ENCODE data around the gene TLE4.

DNA sequence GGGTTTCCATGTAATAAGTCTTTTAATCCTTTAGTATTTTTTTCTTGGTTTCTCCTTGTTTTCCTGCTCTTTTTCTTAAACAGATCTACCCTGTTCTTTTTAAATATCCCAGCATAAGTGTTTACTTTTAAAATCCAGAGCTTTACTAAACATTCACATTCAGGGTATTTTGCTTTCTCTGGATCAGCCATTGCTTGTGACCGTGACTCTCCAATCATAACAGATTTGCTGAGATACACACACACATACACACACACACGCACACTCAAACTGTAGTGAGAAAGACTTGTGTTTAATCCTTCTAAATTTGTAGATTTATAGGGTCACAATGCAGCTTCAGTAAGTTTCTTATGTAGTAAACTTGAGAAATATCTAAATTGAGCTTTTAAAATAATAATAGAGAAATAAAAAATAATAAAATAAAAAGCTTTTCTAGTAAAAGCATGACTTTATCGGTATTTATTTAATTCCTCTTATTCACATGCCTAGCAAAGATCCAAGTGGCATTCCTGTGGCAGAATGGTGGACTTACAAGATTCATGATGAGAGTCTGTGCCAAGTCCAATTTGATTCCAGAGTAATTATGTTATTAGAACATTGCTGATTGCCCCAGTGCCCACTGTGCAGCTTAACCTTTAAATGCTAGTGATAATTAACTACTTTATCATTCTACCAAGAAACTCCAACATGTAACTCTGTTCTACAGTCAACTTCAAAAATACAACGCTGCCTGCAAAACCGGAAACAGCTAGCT lies 129.0 kb downstream of the TLE4 start:
- TF ChIP-seq MXI1 (IDR thresholded peaks at IDR 0.05; ENCODE audit: borderline replicate concordance, low read depth, low read length) = no peak
- no peak for TF ChIP-seq CHD1 (IDR thresholded peaks at IDR 0.05; ENCODE audit: low read depth, low read length)
- TF ChIP-seq POLR2A (IDR thresholded peaks at IDR 0.05; ENCODE audit: low read depth, low read length) = no peak
- TF ChIP-seq RAD21 (IDR thresholded peaks at IDR 0.05; ENCODE audit: low read length) = no peak
- TF ChIP-seq, protein P1, sequence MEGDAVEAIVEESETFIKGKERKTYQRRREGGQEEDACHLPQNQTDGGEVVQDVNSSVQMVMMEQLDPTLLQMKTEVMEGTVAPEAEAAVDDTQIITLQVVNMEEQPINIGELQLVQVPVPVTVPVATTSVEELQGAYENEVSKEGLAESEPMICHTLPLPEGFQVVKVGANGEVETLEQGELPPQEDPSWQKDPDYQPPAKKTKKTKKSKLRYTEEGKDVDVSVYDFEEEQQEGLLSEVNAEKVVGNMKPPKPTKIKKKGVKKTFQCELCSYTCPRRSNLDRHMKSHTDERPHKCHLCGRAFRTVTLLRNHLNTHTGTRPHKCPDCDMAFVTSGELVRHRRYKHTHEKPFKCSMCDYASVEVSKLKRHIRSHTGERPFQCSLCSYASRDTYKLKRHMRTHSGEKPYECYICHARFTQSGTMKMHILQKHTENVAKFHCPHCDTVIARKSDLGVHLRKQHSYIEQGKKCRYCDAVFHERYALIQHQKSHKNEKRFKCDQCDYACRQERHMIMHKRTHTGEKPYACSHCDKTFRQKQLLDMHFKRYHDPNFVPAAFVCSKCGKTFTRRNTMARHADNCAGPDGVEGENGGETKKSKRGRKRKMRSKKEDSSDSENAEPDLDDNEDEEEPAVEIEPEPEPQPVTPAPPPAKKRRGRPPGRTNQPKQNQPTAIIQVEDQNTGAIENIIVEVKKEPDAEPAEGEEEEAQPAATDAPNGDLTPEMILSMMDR (conservative IDR thresholded peaks at IDR 0.05; ENCODE audit: low read depth, low read length) = no peak

Data from IMR-90 (cell line).